HepG2 (cell line): ENCODE measurements around the gene NOCT. TPM values are rescaled to one million over a fixed set of nuclear protein-coding genes. Genes with fewer than 3 reads are reported as not detected.

Experiments
- ARNT2 ChIP-seq: sonication (generic); formaldehyde crosslinking; IDR thresholded peaks from 2 replicates; pipeline ENCODE4 v1.8.0; 2022; ENCODE audit warnings: mild to moderate bottlenecking, low read depth, missing genetic modification reagents, moderate library complexity
- CHD4 ChIP-seq: fragments of 200-600 bp; sonication (generic); IDR thresholded peaks from 2 replicates; pipeline ENCODE4 v1.7.0; 2017; ENCODE audit warnings: mild to moderate bottlenecking, low read length, borderline replicate concordance
- ETV6 ChIP-seq: sonication (generic); formaldehyde crosslinking; conservative IDR thresholded peaks from 2 replicates; pipeline ENCODE4 v1.4.0; 2020; ENCODE audit warnings: missing genetic modification reagents
- FOSL2 ChIP-seq: sonication (generic); formaldehyde crosslinking; IDR thresholded peaks from 2 replicates; pipeline ENCODE4 v1.4.0; 2020; ENCODE audit warnings: missing genetic modification reagents
- FOXK2 ChIP-seq: fragments of 450-650 bp; IDR thresholded peaks from 2 replicates; pipeline ENCODE4 v1.6.1; 2016
- KAT7 ChIP-seq: IDR thresholded peaks from 2 replicates; pipeline ENCODE4 v1.6.1; 2018; ENCODE audit warnings: borderline replicate concordance, missing compliant biosample characterization
- MEIS1 ChIP-seq: sonication (generic); formaldehyde crosslinking; IDR thresholded peaks from 2 replicates; pipeline ENCODE4 v1.9.0; 2021; ENCODE audit warnings: mild to moderate bottlenecking, missing genetic modification reagents, moderate library complexity, borderline replicate concordance
- PRMT3 ChIP-seq: sonication (generic); formaldehyde crosslinking; IDR thresholded peaks from 2 replicates; pipeline ENCODE4 v1.8.1; 2022; ENCODE audit warnings: low read depth, mild to moderate bottlenecking, moderate library complexity, missing genetic modification reagents, borderline replicate concordance
- RNF2 ChIP-seq: fragments of 450-650 bp; conservative IDR thresholded peaks from 2 replicates; pipeline ENCODE4 v1.6.1; 2016; ENCODE audit warnings: low read depth
- SETDB1 ChIP-seq: sonication (generic); formaldehyde crosslinking; IDR thresholded peaks from 2 replicates; pipeline ENCODE4 v1.5.1; 2020; ENCODE audit warnings: missing genetic modification reagents, mild to moderate bottlenecking, borderline replicate concordance
- TMF1 ChIP-seq: sonication (generic); formaldehyde crosslinking; IDR thresholded peaks from 2 replicates; pipeline ENCODE4 v1.8.1; 2022; ENCODE audit warnings: low read depth, missing genetic modification reagents
- U2AF2 ChIP-seq: fragments of 200-400 bp; formaldehyde crosslinking; IDR thresholded peaks from 2 replicates; pipeline ENCODE4 v1.6.1; 2017; ENCODE audit warnings: low read depth, mild to moderate bottlenecking, low read length
- ZFP82 ChIP-seq: sonication (generic); formaldehyde crosslinking; IDR thresholded peaks from 2 replicates; pipeline ENCODE4 v1.5.1; 2020; ENCODE audit warnings: mild to moderate bottlenecking, missing genetic modification reagents, borderline replicate concordance
- ZFP90 ChIP-seq: sonication (generic); formaldehyde crosslinking; IDR thresholded peaks from 2 replicates; pipeline ENCODE4 v1.8.0; 2022; ENCODE audit warnings: missing genetic modification reagents, mild to moderate bottlenecking, inconsistent platforms, borderline replicate concordance
- ZKSCAN1 ChIP-seq: fragments of 150-350 bp; IDR thresholded peaks from 2 replicates; pipeline ENCODE4 v1.6.1; 2014; ENCODE audit warnings: low read length
- ZNF124 ChIP-seq: sonication (generic); formaldehyde crosslinking; IDR thresholded peaks from 2 replicates; pipeline ENCODE4 v1.4.0; 2020; ENCODE audit warnings: missing genetic modification reagents
- ZNF296 ChIP-seq: sonication (generic); formaldehyde crosslinking; conservative IDR thresholded peaks from 2 replicates; pipeline ENCODE4 v1.5.0; 2020; ENCODE audit warnings: mild to moderate bottlenecking, missing genetic modification reagents
- ZNF337 ChIP-seq: sonication (generic); formaldehyde crosslinking; IDR thresholded peaks from 2 replicates; pipeline ENCODE4 v1.5.1; 2020; ENCODE audit warnings: missing genetic modification reagents, low read depth, mild to moderate bottlenecking, borderline replicate concordance
- ZNF33B ChIP-seq: sonication (generic); formaldehyde crosslinking; IDR thresholded peaks from 2 replicates; pipeline ENCODE4 v1.5.1; 2020; ENCODE audit warnings: mild to moderate bottlenecking, missing genetic modification reagents
- ZNF460 ChIP-seq: sonication (generic); formaldehyde crosslinking; IDR thresholded peaks from 2 replicates; pipeline ENCODE4 v1.5.1; 2020; ENCODE audit warnings: missing genetic modification reagents, mild to moderate bottlenecking, borderline replicate concordance
- ZNF510 ChIP-seq: sonication (generic); formaldehyde crosslinking; IDR thresholded peaks from 2 replicates; pipeline ENCODE4 v1.4.0; 2020; ENCODE audit warnings: low read depth, mild to moderate bottlenecking, missing genetic modification reagents
- ZNF605 ChIP-seq: sonication (generic); formaldehyde crosslinking; IDR thresholded peaks from 2 replicates; pipeline ENCODE4 v1.8.0; 2022; ENCODE audit warnings: mild to moderate bottlenecking, missing genetic modification reagents
- ZNF776 ChIP-seq: sonication (generic); formaldehyde crosslinking; IDR thresholded peaks from 2 replicates; pipeline ENCODE4 v1.4.0; 2020; ENCODE audit warnings: mild to moderate bottlenecking, missing genetic modification reagents
- polyA plus RNA-seq, 8 experiments: library from polyadenylated mRNA; depleted of rRNA in 3 of 8; stranded (reverse) in 7 of 8; unstranded in 1 of 8; fragments of >200 nt; fragmentation: Illumina TruSeq in 4 of 8; extraction: Trizol in 4 of 8; gene quantifications; 2 replicates each; pipeline versions ENCODE4 v1.2.1 to v1.2.3, GENCODE V29; 2011 to 2016; ENCODE audit warnings: low read depth in 4 of 8, missing spikeins in 1 of 8, mixed read lengths in 1 of 8; ENCODE audit not compliant: insufficient read depth in 1 of 8
- total RNA-seq, 5 experiments: library from RNA; depleted of rRNA; stranded (reverse); fragments of >200 nt; fragmentation: Illumina TruSeq; extraction: Trizol; gene quantifications; 2 replicates each; pipeline ENCODE4 v1.2.3, GENCODE V29; 2016; ENCODE audit warnings: low read depth in 1 of 5
- TF ChIP-seq, protein P1 (sequence below): sonication (generic); formaldehyde crosslinking; IDR thresholded peaks from 2 replicates; pipeline ENCODE4 v1.5.0; 2020; ENCODE audit warnings: missing genetic modification reagents, mild to moderate bottlenecking, borderline replicate concordance
- TF ChIP-seq, protein P2 (sequence below): sonication (generic); formaldehyde crosslinking; IDR thresholded peaks from 2 replicates; pipeline ENCODE4 v1.5.0; 2020; ENCODE audit warnings: mild to moderate bottlenecking, missing genetic modification reagents
- TF ChIP-seq, protein P3 (sequence below): sonication (generic); formaldehyde crosslinking; conservative IDR thresholded peaks from 2 replicates; pipeline ENCODE4 v1.8.1; 2023; ENCODE audit warnings: missing genetic modification reagents
- TF ChIP-seq, protein P4 (sequence below): sonication (generic); formaldehyde crosslinking; IDR thresholded peaks from 2 replicates; pipeline ENCODE4 v1.4.0; 2020; ENCODE audit warnings: missing genetic modification reagents, borderline replicate concordance

The NOCT gene
- total and polyA plus RNA-seq, 2 of the 13 experiments (the other 11 are each of a cell fraction or from before 2014, with no cell fraction given), result 3.6 to 13.1 TPM

DNA sequence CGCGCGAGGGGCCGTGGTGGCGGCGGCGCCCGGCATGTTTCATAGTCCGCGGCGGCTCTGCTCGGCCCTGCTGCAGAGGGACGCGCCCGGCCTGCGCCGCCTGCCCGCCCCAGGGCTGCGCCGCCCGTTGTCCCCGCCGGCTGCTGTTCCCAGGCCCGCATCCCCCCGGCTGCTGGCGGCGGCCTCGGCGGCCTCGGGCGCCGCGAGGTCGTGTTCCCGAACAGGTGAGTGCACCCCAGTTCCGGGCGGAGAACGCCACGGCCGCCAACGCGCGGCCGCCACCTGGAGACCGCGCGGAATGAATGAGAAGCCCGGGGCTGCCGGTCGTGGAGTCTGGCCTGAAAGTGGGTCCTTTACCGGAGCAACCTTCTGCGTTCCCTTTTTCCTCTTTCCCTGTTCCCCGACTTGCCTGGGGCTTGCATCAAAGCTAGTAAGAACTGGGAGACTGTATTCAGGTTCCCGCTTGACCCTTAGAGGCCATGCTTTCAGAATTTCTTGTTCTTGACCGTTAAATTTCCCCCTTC is 429 bp downstream of the NOCT start (continued):
- TF ChIP-seq PRMT3 (CRISPR knock-in tag), result peak; percentile 42; the same call in 1 of the 2 replicates
- TF ChIP-seq FOXK2, result no peak
- peak; percentile 68; the same call in 1 of the 2 replicates for TF ChIP-seq ARNT2 (CRISPR knock-in tag)
- TF ChIP-seq KAT7 (CRISPR knock-in tag), result 0 out of 2 replicates have a peak, but pooled peaks have one; percentile 6
- no peak for TF ChIP-seq ZFP90
- TF ChIP-seq, protein P1, sequence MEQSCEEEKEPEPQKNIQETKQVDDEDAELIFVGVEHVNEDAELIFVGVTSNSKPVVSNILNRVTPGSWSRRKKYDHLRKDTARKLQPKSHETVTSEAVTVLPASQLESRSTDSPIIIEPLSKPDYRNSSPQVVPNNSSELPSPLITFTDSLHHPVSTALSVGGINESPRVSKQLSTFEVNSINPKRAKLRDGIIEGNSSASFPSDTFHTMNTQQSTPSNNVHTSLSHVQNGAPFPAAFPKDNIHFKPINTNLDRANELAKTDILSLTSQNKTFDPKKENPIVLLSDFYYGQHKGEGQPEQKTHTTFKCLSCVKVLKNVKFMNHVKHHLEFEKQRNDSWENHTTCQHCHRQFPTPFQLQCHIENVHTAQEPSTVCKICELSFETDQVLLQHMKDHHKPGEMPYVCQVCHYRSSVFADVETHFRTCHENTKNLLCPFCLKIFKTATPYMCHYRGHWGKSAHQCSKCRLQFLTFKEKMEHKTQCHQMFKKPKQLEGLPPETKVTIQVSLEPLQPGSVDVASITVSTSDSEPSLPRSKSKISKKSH (CRISPR knock-in tag), result no peak
- TF ChIP-seq RNF2, result 0 out of 2 replicates have a peak, but pooled peaks have one; percentile 20
- no peak for TF ChIP-seq ZNF337 (CRISPR knock-in tag)
- TF ChIP-seq, protein P2, sequence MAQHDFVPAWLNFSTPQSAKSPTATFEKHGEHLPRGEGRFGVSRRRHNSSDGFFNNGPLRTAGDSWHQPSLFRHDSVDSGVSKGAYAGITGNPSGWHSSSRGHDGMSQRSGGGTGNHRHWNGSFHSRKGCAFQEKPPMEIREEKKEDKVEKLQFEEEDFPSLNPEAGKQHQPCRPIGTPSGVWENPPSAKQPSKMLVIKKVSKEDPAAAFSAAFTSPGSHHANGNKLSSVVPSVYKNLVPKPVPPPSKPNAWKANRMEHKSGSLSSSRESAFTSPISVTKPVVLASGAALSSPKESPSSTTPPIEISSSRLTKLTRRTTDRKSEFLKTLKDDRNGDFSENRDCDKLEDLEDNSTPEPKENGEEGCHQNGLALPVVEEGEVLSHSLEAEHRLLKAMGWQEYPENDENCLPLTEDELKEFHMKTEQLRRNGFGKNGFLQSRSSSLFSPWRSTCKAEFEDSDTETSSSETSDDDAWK (CRISPR knock-in tag), result no peak
- no peak for TF ChIP-seq ZNF605 (CRISPR knock-in tag)
- no peak for TF ChIP-seq FOSL2 (CRISPR knock-in tag)
- TF ChIP-seq SETDB1 (CRISPR knock-in tag), result no peak
- no peak for TF ChIP-seq ZNF33B (CRISPR knock-in tag)
- no peak for TF ChIP-seq ZNF124 (CRISPR knock-in tag)
- TF ChIP-seq U2AF2, result no peak
- no peak for TF ChIP-seq MEIS1
- TF ChIP-seq ZFP82 (CRISPR knock-in tag), result peak; percentile 55; the same call in 1 of the 2 replicates
- TF ChIP-seq, protein P3, sequence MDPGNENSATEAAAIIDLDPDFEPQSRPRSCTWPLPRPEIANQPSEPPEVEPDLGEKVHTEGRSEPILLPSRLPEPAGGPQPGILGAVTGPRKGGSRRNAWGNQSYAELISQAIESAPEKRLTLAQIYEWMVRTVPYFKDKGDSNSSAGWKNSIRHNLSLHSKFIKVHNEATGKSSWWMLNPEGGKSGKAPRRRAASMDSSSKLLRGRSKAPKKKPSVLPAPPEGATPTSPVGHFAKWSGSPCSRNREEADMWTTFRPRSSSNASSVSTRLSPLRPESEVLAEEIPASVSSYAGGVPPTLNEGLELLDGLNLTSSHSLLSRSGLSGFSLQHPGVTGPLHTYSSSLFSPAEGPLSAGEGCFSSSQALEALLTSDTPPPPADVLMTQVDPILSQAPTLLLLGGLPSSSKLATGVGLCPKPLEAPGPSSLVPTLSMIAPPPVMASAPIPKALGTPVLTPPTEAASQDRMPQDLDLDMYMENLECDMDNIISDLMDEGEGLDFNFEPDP (CRISPR knock-in tag), result no peak
- no peak for TF ChIP-seq CHD4
- TF ChIP-seq ZKSCAN1, result no peak
- no peak for TF ChIP-seq ETV6 (CRISPR knock-in tag)
- no peak for TF ChIP-seq ZNF296 (CRISPR knock-in tag)
- no peak for TF ChIP-seq ZNF510
- TF ChIP-seq, protein P4, sequence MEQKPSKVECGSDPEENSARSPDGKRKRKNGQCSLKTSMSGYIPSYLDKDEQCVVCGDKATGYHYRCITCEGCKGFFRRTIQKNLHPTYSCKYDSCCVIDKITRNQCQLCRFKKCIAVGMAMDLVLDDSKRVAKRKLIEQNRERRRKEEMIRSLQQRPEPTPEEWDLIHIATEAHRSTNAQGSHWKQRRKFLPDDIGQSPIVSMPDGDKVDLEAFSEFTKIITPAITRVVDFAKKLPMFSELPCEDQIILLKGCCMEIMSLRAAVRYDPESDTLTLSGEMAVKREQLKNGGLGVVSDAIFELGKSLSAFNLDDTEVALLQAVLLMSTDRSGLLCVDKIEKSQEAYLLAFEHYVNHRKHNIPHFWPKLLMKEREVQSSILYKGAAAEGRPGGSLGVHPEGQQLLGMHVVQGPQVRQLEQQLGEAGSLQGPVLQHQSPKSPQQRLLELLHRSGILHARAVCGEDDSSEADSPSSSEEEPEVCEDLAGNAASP, result no peak
- TF ChIP-seq ZNF776 (CRISPR knock-in tag), result no peak; the same call in 1 of the 2 replicates
- no peak for TF ChIP-seq TMF1 (CRISPR knock-in tag)
- TF ChIP-seq ZNF460, result no peak
